DMS 273 (cell line): Measurements from ENCODE around the gene IZUMO1R.
"Not testable (repeated sequence)": the region's sequence is repeated elsewhere in the genome, so short reads cannot be mapped to it uniquely, and the experiment has no call there.

Experiments used
- DNase-seq: peaks from one replicate; lab custom pipeline; 2025; ENCODE audit not compliant: unreplicated experiment; lab: John Stamatoyannopoulos, UW

Gene IZUMO1R

DNA sequence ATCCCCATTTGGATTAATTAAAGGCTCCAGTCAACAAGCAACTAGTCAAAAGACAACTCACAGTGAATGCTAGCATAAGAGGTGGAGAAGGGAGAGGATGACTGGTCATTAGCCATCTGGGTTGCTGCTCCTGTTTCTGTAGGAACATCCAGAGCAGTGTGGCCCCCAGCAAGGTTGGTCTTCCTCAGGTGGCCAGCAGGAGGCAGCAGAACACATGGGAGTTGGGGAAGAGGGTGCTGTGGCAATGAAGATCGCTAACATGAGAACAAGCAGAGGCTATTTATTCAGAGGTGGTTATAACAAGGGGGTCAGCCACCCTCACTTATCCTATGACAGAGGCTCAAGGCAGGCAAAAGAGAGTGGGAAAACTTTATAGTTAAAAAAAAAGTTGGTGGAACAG is 21.3 kb downstream of the IZUMO1R start:
- DNase-seq: peak; percentile 56

DNA sequence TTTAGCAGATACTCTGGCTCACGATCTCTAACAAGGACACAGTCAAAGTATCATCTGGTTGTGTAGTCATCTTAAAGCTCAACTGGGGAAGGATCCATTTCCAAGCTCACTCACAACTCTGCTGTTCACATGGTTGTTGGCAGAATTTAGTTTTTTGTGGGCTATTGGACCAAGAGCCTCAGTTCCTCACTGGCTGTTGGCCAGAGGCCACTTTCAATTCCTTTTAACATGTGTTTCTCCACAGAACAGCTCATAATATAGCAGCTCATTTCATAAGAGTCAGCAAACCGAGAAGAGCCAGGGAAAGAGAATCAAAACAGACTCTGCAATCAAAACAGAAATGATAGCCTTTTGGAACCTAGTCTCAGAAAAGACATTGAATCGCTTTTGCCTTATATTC is 22.6 kb downstream of the IZUMO1R start:
- no peak for DNase-seq

DNA sequence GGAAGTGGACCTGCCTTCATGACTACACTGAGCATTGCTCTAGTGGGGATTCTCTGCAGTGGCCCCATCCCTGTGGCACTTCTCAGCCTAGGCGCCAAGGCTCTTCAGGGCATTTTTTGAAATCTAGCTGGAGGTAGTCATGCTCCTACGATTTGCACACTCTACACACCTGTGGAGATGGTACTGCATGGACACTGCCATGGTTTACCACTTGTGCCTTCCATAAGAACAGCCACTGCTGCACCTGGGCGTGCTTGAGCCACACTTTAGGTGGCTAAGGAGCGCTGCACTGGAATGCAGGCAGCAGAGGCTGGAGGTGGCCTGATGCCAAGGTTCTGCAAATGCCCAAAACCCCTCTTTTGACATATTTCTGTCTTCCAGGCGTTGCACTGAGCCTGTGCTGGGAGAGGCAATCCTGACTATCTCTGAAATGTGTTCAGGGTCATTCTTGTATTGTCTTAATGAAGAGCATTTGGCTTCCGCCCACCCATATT is 24.3 kb downstream of the IZUMO1R start:
- DNase-seq: no peak

DNA sequence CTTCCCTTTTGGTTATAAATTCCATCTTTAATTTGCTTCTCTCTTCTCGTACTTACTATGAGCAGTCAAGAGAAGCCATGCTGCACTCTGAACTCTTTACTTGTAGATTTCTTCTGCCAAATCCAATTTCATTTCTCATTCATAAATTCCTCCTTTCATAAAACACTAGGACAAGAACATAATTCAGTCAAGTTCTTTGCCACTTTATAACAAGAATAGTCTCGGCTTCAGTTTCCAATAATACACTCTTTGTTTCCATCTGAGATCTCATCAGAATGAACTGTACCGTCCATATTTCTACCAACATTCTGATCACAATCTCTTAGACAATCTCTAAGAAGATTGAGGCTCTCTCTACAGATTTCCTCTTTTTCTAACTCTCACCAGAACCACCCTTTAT is 25.1 kb downstream of the IZUMO1R start:
- no peak for DNase-seq

- DNase-seq: no peak
These were observed 26.4 kb downstream of the IZUMO1R start for GRCh38 chr11:94330789-94331188.

- DNase-seq: no peak
These were observed 28.4 kb downstream of the IZUMO1R start for GRCh38 chr11:94332814-94333213.

DNA sequence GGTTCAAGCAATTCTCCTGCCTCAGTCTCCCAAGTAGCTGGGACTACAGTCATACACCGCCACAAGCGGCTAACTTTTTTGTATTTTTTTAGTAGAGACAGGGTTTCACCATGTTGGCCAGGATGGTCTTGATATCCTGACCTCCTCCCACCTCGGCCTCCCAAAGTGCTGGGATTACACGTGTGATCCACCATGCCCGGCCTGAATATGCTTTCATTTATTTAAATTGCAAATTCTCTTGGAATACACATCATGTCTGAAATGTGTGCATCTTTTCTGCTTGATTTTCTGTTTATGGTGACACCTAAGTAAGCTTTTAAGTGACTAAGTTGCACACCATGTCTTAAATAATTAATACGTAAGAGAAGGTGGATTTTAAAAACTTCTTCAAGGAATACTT is 31.7 kb downstream of the IZUMO1R start:
- DNase-seq: no peak

- DNase-seq: no peak
These were observed 34.3 kb downstream of the IZUMO1R start for GRCh38 chr11:94338651-94339050.

DNA sequence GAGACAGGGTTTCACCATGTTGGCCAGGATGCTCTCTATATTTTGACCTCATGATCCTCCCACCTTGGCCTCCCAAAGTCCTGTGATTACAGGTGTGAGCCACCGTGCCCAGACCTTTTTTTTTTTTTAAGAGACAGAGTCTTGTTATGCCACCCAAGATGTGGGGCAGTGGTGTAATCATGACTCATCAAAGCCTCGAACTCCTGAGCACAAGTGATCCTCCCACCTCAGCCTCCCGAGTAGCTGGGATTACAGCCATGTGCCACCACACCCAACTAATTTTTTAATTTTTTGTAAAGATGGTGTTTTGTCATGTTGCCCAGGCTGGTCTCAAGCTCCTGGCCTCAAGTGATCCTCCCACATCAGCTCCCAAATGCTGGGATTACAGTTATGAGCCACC is 37.9 kb downstream of the IZUMO1R start:
- no peak for DNase-seq

DNA sequence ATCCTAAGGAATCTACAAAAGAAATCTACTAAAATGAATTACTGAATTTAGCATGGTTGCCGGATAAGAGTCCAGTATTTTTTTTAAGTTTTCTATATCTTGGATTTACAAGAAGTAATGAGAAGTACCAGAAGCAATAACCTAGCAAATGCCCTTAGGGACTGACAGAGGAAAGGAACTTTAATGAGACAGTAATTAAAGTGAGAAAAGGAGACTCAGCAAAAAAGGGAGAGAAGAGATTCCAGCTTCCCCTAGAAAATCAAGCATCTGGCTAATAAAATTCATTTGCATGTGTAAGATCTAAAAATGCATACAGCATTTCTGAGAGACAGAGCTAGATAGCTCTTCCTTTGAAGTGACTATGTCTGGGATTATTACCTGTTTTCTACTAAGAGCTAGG is 39.1 kb downstream of the IZUMO1R start:
- DNase-seq: no peak

DNA sequence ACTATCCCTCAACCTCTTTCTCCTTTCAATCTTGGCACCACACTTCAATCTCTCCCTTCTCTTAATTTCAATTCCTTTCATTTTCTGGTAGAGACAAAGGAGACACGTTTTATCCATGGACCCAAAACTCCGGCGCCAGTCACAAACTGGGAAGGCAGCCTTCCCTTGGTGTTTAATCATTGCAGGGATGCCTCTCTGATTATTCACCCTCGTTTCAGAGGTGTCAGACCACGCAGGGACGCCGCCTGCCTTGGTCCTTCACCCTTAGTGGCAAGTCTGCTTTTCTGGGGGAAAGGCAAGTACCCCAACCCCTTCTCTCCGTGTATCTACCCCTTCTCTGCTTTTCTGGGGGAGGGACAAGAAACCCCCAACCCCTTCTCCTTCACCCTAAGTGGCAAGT is 41.9 kb downstream of the IZUMO1R start:
- not testable (repeated sequence) for DNase-seq

GRCh38 chr11:94350850-94351563 is 46.6 kb downstream of the IZUMO1R start:
- not testable (repeated sequence) for DNase-seq
